ENCODE measurements around the gene MMP14.

- TF ChIP-seq CTCF (conservative IDR thresholded peaks at IDR 0.05) (no peak), ZFX (IDR thresholded peaks at IDR 0.05) (no peak)
Measured at GRCh38 chr14:22848351-22849164, 12.2 kb downstream of the MMP14 start.

Data from C4-2B (cell line).